Neural cell (in vitro differentiated cells): ENCODE results near the gene ZBTB7B. TPM values are rescaled to one million over a fixed set of nuclear protein-coding genes. Genes with fewer than 3 reads are reported as not detected.

Source experiments
- H2AFZ ChIP-seq: fragments of 200-600, 300-800 bp; sonication (generic), shearing (Covaris generic); 2 replicates; pipeline ENCODE4 v1.6.0; 2014; ENCODE audit warnings: low read depth, mild to moderate bottlenecking, antibody characterized with exemption, low read length, moderate library complexity
- H3F3A ChIP-seq: fragments of 200-600 bp; shearing (Covaris generic); 2 replicates; pipeline ENCODE4 v1.6.1; 2016; ENCODE audit warnings: mild to moderate bottlenecking, moderate library complexity, mixed read lengths, antibody characterized with exemption, low read length; ENCODE audit not compliant: insufficient read depth, poor library complexity, severe bottlenecking
- H3K27ac ChIP-seq: fragments of 200-600, 300-800 bp; sonication (generic), shearing (Covaris generic); 2 replicates; pipeline ENCODE4 v1.5.1; 2014; ENCODE audit warnings: mild to moderate bottlenecking, low read length, moderate library complexity
- H3K27me3 ChIP-seq: fragments of 300-800, 200-600 bp; sonication (generic), shearing (Covaris generic); 2 replicates; pipeline ENCODE4 v1.6.0; 2014; ENCODE audit warnings: mild to moderate bottlenecking, low read depth, low read length, moderate library complexity; ENCODE audit not compliant: insufficient read depth
- H3K36me3 ChIP-seq: fragments of 300-800, 200-600 bp; sonication (generic), shearing (Covaris generic); 2 replicates; pipeline ENCODE4 v1.5.1; 2014; ENCODE audit warnings: mild to moderate bottlenecking, antibody characterized with exemption, low read length, moderate library complexity; ENCODE audit not compliant: insufficient read depth
- H3K4me2 ChIP-seq: fragments of 300-800, 200-600 bp; sonication (generic), shearing (Covaris generic); 2 replicates; pipeline ENCODE4 v1.6.0; 2014; ENCODE audit warnings: mild to moderate bottlenecking, low read length
- H3K4me3 ChIP-seq: fragments of 300-800, 200-600 bp; sonication (generic), shearing (Covaris generic); 2 replicates; pipeline ENCODE4 v1.5.1; 2014; ENCODE audit warnings: mild to moderate bottlenecking, low read length, moderate library complexity
- H3K79me2 ChIP-seq: fragments of 200-600 bp; shearing (Covaris generic); replicated peaks from 2 replicates; pipeline ENCODE4 v1.6.0; 2014; ENCODE audit warnings: mild to moderate bottlenecking, low read length, moderate library complexity; ENCODE audit not compliant: insufficient read depth
- H3K9ac ChIP-seq: fragments of 300-800, 200-600 bp; sonication (generic), shearing (Covaris generic); 2 replicates; pipeline ENCODE4 v1.6.1; 2016; ENCODE audit warnings: mild to moderate bottlenecking, low read length, mixed read lengths
- H3K9me2 ChIP-seq: fragments of 200-600 bp; shearing (Covaris generic); 2 replicates; pipeline ENCODE4 v1.6.1; 2016; ENCODE audit warnings: mild to moderate bottlenecking, low read length, mixed read lengths; ENCODE audit not compliant: insufficient read depth
- H3K9me3 ChIP-seq: fragments of 200-600, 300-800 bp; sonication (generic), shearing (Covaris generic); 2 replicates; pipeline ENCODE4 v1.6.1; 2016; ENCODE audit warnings: mild to moderate bottlenecking, mixed run types, low read length, moderate library complexity, mixed read lengths
- H4K20me1 ChIP-seq: fragments of 200-600 bp; shearing (Covaris generic); 2 replicates; pipeline ENCODE4 v1.6.1; 2016; ENCODE audit warnings: mild to moderate bottlenecking, mixed run types; ENCODE audit not compliant: insufficient read depth
- EP300 ChIP-seq: fragments of 450-650 bp; conservative IDR thresholded peaks from 2 replicates; pipeline ENCODE4 v1.6.1; 2014; ENCODE audit warnings: antibody characterized with exemption, mild to moderate bottlenecking, moderate library complexity; ENCODE audit not compliant: poor library complexity, severe bottlenecking
- EZH2 ChIP-seq: fragments of 200-600, 300-800 bp; shearing (Covaris generic), sonication (generic); IDR thresholded peaks from 2 replicates; pipeline ENCODE4 v1.6.1; 2014; ENCODE audit warnings: antibody characterized with exemption, low read length, borderline replicate concordance, mild to moderate bottlenecking; ENCODE audit not compliant: insufficient read depth, poor library complexity, severe bottlenecking
- MXI1 ChIP-seq: fragments of 450-650 bp; conservative IDR thresholded peaks from 2 replicates; pipeline ENCODE4 v1.6.1; 2014; ENCODE audit warnings: antibody characterized with exemption, mild to moderate bottlenecking; ENCODE audit not compliant: poor library complexity, severe bottlenecking
- POLR2AphosphoS5 ChIP-seq: IDR thresholded peaks from 2 replicates; pipeline ENCODE4 v1.6.1; 2012
- RAD21 ChIP-seq: fragments of 450-650 bp; conservative IDR thresholded peaks from 2 replicates; pipeline ENCODE4 v1.6.1; 2014; ENCODE audit warnings: antibody characterized with exemption, mild to moderate bottlenecking, moderate library complexity
- SMC3 ChIP-seq: fragments of 450-650 bp; conservative IDR thresholded peaks from 2 replicates; pipeline ENCODE4 v1.6.1; 2014; ENCODE audit warnings: antibody characterized with exemption, mild to moderate bottlenecking, moderate library complexity; ENCODE audit not compliant: poor library complexity
- TAF1 ChIP-seq: IDR thresholded peaks from 2 replicates; pipeline ENCODE4 v1.6.1; 2012; ENCODE audit warnings: low read depth
- polyA plus RNA-seq: library from polyadenylated mRNA; depleted of rRNA; stranded (reverse); fragments of >200 nt; gene quantifications from 2 replicates; pipeline ENCODE4 v1.2.3, GENCODE V29; 2014
- TF ChIP-seq, protein P1 (sequence below): fragments of 450-650 bp; IDR thresholded peaks from 2 replicates; pipeline ENCODE4 v1.5.1; 2014; ENCODE audit warnings: antibody characterized with exemption, mild to moderate bottlenecking, moderate library complexity; ENCODE audit not compliant: poor library complexity, severe bottlenecking
- TF ChIP-seq, protein P2 (sequence below): IDR thresholded peaks from 2 replicates; pipeline ENCODE4 v1.6.1; 2012; ENCODE audit warnings: borderline replicate concordance

The ZBTB7B gene
- polyA plus RNA-seq, 1 donor from 2014 or later = 0.54 TPM

DNA sequence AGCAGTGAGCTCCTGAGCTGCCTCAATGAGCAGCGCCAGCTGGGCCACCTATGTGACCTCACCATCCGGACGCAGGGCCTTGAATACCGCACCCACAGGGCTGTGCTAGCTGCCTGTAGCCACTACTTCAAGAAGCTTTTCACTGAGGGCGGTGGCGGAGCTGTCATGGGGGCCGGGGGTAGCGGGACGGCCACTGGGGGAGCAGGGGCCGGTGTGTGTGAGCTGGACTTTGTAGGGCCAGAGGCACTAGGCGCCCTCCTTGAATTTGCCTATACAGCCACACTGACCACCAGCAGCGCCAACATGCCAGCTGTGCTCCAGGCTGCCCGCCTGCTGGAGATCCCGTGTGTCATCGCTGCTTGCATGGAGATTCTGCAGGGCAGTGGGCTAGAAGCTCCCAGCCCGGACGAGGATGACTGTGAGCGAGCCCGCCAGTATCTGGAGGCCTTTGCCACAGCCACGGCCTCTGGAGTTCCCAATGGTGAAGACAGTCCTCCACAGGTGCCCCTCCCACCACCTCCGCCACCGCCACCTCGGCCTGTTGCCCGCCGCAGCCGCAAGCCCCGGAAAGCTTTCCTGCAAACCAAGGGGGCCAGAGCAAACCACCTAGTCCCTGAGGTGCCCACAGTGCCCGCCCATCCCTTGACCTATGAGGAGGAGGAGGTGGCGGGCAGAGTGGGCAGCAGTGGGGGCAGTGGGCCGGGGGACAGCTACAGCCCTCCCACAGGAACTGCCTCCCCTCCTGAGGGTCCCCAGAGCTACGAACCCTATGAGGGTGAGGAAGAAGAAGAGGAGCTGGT lies 12.3 kb downstream of the ZBTB7B start:
- no peaks in the 10 kb centered on the region for H3K27me3 ChIP-seq

DNA sequence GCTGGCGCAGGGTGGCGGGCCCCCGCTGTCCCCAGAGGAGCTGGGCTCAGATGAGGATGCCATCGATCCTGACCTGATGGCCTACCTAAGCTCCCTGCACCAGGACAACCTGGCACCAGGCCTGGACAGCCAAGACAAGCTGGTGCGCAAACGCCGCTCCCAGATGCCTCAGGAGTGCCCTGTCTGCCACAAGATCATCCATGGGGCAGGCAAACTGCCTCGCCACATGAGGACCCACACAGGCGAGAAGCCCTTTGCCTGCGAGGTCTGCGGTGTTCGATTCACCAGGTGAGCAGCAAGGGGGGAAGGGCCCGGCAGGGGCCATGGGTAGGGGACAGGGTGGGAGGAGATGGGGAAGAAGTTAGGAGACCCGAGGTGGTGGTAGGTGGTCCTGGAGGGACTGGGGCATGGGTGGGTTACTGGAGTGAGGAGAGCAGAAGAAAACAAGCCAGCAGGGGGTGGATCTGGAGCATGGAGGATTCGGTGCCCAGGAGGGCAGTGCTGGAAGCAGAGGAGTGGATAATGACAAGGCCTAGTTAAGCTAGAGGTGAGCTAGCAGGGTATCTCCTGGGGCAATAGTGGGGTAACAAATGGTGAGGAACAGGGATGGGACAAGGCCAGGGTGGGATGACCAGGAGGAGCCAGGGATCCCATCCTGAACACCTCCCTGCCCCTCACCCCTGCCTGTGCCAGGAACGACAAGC lies 13.1 kb downstream of the ZBTB7B start:
- no peak overlapping the region for H3K27ac ChIP-seq
- TF ChIP-seq, protein P1, sequence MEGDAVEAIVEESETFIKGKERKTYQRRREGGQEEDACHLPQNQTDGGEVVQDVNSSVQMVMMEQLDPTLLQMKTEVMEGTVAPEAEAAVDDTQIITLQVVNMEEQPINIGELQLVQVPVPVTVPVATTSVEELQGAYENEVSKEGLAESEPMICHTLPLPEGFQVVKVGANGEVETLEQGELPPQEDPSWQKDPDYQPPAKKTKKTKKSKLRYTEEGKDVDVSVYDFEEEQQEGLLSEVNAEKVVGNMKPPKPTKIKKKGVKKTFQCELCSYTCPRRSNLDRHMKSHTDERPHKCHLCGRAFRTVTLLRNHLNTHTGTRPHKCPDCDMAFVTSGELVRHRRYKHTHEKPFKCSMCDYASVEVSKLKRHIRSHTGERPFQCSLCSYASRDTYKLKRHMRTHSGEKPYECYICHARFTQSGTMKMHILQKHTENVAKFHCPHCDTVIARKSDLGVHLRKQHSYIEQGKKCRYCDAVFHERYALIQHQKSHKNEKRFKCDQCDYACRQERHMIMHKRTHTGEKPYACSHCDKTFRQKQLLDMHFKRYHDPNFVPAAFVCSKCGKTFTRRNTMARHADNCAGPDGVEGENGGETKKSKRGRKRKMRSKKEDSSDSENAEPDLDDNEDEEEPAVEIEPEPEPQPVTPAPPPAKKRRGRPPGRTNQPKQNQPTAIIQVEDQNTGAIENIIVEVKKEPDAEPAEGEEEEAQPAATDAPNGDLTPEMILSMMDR = no peak
- no peak for TF ChIP-seq SMC3
- no peak for TF ChIP-seq RAD21
- TF ChIP-seq MXI1 = no peak
- no peak for TF ChIP-seq EZH2
- TF ChIP-seq POLR2AphosphoS5 = no peak
- TF ChIP-seq TAF1 = no peak
- TF ChIP-seq EP300 = no peak

More for the DNA sequence above, 12.3 kb downstream of the ZBTB7B start:
- Histone ChIP-seq H3K9me2 (no peaks in the 10 kb centered on the region), H3K9ac (no peak overlapping the region), H3K79me2 (no peaks in the 10 kb centered on the region), H3F3A (no peaks in the 10 kb centered on the region), H4K20me1 (no peaks in the 10 kb centered on the region), H3K27ac (no peak overlapping the region), H3K4me2 (no peak overlapping the region), H3K36me3 (no peaks in the 10 kb centered on the region), H3K4me3 (no peak overlapping the region), H2AFZ (no peak overlapping the region), H3K9me3 (no peaks in the 10 kb centered on the region)
- TF ChIP-seq POLR2AphosphoS5 = no peak
- TF ChIP-seq, protein P1 = no peak
- TF ChIP-seq EZH2 = no peak
- no peak for TF ChIP-seq RAD21
- TF ChIP-seq TAF1 = no peak
- TF ChIP-seq, protein P2, sequence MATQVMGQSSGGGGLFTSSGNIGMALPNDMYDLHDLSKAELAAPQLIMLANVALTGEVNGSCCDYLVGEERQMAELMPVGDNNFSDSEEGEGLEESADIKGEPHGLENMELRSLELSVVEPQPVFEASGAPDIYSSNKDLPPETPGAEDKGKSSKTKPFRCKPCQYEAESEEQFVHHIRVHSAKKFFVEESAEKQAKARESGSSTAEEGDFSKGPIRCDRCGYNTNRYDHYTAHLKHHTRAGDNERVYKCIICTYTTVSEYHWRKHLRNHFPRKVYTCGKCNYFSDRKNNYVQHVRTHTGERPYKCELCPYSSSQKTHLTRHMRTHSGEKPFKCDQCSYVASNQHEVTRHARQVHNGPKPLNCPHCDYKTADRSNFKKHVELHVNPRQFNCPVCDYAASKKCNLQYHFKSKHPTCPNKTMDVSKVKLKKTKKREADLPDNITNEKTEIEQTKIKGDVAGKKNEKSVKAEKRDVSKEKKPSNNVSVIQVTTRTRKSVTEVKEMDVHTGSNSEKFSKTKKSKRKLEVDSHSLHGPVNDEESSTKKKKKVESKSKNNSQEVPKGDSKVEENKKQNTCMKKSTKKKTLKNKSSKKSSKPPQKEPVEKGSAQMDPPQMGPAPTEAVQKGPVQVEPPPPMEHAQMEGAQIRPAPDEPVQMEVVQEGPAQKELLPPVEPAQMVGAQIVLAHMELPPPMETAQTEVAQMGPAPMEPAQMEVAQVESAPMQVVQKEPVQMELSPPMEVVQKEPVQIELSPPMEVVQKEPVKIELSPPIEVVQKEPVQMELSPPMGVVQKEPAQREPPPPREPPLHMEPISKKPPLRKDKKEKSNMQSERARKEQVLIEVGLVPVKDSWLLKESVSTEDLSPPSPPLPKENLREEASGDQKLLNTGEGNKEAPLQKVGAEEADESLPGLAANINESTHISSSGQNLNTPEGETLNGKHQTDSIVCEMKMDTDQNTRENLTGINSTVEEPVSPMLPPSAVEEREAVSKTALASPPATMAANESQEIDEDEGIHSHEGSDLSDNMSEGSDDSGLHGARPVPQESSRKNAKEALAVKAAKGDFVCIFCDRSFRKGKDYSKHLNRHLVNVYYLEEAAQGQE = no peak
- TF ChIP-seq EP300 = no peak
- TF ChIP-seq MXI1 = no peak
- TF ChIP-seq SMC3 = no peak

More for the DNA sequence above, 13.1 kb downstream of the ZBTB7B start:
- Histone ChIP-seq H3K9me2 (no peaks in the 10 kb centered on the region), H3K79me2 (no peaks in the 10 kb centered on the region), H3K9me3 (no peaks in the 10 kb centered on the region), H3K4me3 (no peak overlapping the region), H3F3A (no peaks in the 10 kb centered on the region), H3K27me3 (no peaks in the 10 kb centered on the region), H3K36me3 (no peaks in the 10 kb centered on the region), H3K9ac (no peak overlapping the region), H4K20me1 (no peaks in the 10 kb centered on the region), H2AFZ (no peak overlapping the region), H3K4me2 (no peak overlapping the region)
